SK-N-DZ (cell line): ENCODE measurements around the gene EXOG.

Experiments used
- DNase-seq: peaks from one replicate; pipeline ENCODE4 v3.0.0-alpha.2; 2015; ENCODE audit warnings: low spot score

Gene EXOG

DNA sequence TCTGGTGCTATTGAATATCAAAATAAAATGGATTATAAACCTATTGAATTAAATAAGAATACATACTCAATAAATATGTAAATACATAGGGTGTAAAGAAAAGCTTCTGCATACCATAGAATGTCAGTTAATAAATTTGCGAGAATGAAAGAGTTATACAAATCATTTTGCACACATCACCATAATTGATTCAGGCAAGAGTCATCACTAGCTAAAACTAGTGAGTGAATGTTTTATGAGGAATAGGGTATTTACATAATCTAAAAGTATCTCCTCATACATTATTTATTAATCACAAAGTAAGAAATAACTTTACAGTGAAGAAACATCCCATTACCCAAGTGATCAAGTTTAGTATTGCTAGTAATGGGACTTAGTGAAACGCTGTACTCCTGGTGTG lies 13.6 kb downstream of the EXOG start:
- DNase-seq = no peak

DNA sequence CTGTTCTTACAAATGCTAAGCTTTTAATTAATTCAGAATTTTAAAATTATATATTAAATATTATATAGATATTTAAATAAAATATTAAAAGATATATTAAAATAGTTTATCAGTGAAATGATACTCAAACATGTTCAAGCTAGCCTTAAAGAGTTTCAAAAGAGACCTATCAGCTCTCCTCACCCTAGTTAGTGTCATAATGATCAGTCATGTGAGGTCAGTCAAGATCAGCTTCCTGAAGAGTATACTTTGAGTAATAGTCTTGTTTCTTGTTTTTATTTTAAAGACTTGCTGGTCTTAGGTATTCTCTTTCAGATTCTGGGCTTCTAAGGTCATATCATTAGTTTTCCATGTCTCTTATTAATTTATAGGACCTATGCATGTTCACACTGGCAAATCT lies 14.5 kb downstream of the EXOG start:
- DNase-seq = no peak

DNA sequence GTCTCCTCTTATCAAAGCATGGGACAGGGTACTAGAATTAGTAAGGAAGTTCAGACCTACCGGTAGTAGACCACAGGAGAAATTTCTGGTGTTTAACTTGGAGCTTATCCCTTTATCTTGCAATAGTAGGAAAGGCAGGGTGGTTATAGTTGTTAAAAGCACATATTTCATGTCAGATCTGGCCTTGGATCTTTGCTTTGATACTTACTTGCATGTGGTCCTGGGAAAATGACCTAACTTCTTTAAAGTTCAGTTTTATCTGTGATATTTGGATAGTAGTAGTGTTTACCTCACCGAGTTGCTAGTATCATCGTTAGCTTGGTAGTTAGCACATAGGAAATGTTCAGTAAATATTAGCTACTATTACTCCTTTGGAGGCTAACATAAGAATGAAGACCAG lies 15.4 kb downstream of the EXOG start:
- no peak for DNase-seq

DNA sequence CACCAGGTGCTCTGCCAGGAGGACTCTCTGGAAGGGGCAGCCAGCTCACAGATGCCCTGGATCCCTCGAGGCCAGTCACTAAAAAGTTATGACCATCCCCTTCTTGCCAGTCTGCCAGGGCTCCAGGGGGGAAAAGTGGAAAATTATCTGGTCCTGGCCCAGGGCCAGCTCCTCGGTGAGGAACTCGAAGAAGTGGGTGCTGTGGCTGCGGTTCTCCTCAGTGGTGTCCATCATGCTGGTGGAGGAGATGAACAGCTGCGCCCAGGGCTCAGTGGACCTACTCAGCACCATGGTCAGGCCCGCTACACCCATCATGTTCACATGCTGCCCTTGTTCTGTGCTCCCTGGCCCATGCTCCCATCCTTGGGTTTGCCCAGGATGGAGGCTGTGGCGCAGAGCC lies 19.2 kb downstream of the EXOG start:
- DNase-seq = no peak

DNA sequence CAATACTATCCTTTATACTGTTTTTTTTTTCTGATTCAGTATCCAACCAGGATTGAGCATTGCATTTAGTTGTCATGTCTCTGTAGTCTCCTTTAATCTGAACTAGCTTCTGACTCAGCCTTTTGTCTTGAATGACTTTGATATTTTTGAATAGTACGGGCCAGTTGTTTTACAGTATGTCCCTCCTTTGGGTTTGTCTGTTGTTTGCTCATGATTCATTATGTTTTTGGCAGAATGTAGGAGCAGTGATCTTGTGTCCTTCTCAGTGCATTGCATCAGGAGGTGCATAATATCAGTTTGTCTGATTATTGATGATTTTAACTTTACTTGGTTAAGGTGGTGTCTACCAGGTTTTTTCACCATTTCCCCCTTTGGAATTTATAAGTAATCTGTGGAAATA lies 20.5 kb downstream of the EXOG start:
- DNase-seq = no peak

DNA sequence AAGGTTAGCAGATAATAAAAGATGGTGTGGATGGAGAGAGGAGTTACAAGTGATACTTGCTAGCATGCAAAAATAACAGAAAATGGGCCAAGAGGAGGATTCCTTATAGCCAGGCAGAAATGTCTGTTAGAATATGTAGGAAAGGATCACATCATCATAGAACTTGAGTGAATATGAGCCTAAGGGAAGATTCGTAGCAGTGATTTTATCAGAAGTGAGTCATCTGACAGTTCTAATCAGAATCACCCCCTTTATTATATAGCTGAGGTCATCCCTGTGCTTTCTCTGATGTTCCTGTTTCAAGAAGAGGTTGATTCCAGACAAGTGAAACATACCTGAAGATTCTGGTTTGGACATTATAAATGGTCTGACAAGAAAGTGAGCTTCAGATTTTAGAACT lies 22.9 kb downstream of the EXOG start:
- no peak for DNase-seq

DNA sequence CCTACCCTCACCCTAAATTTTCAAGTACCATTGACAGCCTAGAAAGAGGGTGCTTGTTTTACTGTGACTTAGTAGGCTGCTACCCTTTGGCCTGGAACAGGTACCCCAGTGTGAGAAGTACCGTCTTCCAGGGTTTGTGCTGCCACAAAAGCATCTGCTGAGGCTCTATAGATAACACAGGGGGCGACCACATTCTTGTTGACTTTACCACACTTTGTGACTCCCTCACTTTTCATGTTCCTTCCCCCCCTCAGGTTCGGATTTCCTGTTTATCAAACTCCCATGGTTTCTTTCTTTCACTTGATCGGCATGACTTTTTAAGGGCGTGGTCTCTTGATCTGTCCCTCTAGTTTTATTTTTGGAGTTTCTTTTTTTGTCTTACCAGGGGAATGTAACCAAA lies 23.5 kb downstream of the EXOG start:
- DNase-seq = no peak

DNA sequence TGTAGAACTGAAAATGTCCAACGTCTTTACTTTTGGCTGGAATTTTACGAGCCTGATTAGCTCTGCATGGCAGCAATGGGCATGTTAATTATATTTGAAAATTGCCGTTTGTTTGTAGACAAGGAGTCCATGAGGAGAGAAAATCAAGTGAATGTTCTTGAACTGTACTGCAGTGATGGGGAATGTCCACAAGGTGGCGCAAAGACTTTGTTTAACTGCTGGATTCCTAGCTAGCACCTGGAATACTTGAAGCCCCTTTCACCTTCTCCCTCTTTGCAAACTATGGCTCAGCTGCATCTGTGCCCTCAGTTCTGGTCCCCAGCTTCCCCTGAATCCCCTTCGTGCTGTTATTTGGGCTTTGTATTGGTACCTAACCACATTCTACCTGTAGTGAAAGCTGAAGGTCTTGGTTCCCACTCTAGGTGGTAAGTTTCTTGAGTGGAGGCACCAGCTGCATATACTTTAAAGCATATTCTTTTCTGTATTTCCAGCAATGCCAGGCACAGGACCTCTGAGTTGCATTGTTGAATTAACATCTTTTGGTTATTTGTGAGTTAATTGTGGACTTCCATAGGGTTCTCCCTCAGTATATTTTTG lies 25.3 kb downstream of the EXOG start:
- DNase-seq = peak; percentile 75

DNA sequence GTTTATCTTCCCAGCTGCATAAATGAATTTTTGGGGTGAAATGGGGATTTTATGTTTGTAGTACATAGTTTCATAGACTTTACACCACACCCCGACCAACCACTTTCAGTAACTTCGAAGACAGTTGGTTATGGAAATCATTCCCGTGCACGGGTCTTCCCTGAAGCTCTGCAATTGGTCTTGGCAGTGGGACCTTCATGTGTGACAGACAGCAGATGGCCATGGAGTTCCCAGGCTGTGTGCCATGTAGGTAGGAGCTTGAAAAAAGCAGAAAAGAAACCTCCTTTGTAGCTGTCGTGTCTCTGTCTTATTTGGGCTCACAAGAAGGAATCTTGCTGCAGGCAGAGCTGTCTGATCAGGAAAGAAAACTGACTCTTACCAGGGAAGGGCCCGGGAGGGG lies 25.9 kb downstream of the EXOG start:
- DNase-seq = no peak

DNA sequence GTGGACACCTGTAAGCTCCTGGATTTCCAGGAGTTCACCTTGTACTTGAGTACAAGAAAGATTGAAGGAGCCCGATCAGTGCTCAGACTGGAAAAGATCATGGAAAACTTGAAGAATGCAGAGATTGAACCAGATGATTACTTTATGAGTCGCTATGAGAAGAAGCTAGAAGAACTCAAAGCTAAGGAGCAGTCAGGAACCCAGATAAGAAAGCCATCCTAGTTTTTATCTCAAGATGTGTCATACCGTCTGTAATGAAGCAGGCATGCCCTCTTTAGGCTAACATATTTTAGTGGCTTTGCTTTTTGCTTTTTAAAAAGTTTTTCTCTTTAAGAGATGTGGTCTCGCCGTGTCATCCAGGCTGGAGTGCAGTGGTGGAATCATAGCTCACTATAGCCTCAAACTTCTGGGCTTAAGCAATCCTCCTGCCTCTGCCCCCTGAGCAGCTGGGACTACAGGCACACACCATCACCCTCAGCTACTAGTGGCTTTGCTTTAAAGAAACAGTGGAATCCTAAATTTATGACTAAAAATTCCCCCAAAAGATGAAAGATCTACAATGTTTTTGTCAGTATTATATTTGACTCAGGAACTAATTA lies 28.1 kb downstream of the EXOG start:
- no peak for DNase-seq

DNA sequence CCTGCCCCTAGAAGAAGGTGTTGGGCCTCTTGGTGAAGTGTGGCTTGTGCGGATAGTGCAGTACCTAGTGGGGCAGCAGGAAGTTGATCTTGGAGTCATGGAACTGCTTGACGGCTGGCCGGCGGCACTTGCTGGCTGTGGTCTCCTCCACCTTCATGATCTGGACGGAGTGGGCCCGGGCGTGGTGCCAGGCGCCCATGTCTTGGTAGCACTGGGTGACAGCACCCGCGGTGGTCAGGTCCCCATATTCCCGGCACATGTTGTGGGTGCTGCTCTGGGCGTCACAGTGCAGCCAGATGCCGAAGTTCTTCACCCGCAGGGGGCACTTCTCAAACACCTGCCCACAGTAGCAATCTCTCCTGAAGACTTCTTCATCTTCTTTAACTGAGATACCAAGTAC lies 30.7 kb downstream of the EXOG start:
- no peak for DNase-seq

DNA sequence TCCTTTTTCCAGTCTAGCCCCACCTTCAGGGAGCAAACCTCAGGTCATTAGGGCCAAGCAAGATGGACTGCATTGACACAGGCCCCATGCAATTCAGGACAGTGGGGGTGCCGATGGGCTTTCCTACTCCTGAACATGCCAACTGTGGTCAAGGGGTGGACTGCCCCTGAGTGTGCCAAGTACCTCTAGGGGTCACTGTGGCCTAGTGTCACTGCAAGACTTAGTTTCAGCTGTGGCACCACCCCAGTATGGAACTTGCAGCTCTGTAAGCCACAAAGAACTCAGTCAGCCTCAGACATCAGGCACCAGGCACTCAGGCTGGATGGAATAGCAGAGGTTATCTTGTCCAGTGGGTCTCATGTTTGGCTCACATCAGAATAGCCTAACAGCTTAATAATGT lies 32.3 kb downstream of the EXOG start:
- DNase-seq = peak; percentile 28

DNA sequence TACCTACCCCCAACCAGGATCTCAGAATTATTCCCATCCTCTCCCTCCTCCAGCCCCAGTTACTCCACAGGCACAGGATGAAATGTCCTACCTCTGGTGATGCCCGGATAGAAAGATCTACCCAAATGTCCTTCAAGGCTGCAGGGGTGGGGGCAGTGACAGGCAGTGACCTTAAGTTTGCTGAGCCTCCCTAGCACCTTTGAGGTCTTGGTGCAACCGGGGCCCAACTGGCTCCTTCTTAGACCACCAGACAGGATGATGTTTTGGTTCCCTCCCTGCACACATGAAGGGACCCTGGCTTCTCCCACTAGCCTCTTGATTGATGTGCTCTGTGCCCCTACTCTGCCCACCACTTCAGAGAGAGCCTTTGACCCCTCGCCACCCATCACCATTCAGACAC lies 36.4 kb downstream of the EXOG start:
- no peak for DNase-seq

DNA sequence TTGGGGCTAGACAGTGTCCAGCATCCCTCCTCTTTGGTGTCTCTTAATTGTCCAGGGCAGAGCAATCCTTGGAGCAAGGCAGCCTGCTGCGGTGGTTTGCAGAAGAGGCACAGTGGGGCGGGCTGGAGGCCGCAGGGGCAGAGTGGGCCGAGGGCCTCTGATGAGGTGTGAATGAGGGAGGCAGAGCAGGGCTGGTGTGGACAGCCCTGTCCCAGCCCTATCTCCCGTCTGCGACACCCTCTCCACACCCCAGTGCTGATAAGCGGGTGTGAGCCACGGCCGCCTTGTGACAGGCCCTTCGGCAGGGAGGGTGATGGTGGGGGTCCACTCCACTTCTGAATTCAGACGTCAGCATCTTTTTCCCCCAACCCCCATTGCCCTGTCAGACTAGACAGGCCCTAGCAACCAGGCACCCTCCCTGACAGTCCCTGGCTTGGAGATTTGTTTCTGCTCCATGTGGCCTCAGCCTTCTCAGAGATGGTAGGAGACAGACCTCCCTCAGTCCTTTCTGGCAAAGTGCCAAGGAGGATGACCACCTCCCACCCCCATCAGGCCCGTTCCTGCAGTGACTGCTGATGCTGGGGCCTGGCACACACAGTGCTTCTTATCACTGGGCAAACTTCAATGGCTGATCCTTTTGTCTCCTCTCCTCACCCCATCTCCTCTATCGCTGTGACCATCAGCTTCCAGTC lies 37.3 kb downstream of the EXOG start:
- DNase-seq = peak; percentile 17

DNA sequence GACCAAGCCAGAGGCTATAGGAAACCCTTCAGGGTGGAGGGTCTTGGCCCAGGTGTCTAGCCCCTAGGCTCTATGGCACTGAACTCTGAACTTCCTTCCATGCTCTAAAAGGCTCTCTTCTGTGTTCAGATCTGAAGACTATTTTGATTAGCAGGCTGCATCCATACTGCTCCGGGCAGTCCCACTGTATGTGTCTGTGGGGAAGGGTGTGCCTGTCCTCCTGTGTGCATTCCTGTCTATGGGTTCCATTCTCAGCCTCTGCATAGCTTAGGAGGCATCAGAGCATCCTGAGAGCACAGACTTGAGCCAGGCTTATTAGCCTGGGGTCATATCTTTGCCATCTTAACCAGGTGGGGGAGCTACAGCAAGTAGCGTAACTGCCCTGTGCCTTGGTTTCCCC lies 38.0 kb downstream of the EXOG start:
- DNase-seq = no peak

DNA sequence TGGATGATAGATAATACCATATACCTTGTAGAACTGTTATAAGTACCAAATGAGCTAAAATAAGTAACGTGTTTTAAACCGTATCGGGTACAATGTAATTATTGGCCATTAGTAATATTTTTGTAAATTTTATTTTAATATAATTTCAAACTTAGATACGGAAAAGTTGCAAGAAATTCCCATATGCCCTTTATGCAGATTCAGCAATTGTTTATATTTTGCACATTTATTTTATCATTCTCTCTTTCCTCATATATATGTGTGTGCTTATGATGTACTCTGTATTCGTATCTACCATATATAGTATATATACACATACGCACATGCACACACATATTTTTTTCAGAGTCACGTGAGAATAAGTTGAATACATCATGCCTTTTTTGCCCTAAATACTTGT lies 38.5 kb downstream of the EXOG start:
- DNase-seq = no peak

DNA sequence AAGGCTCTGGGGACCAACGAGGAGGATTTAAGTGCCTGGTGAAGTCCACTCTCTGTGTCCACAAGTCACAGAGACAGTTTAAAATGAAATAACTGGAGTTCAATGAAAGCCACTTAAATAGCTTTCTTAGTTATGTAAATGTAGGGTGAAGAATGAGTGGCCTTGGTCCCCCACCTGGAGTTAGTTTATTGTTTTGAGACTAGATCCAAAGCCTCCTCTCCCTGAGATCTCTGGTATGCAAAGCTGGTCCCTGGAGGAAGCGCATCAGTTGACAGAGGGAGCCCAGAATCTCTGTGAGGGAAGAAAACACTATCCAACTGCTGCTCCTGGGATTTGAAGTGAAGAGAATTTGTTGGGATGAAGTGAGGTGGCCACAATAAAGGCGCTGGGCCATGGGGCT lies 40.5 kb downstream of the EXOG start:
- DNase-seq = no peak

DNA sequence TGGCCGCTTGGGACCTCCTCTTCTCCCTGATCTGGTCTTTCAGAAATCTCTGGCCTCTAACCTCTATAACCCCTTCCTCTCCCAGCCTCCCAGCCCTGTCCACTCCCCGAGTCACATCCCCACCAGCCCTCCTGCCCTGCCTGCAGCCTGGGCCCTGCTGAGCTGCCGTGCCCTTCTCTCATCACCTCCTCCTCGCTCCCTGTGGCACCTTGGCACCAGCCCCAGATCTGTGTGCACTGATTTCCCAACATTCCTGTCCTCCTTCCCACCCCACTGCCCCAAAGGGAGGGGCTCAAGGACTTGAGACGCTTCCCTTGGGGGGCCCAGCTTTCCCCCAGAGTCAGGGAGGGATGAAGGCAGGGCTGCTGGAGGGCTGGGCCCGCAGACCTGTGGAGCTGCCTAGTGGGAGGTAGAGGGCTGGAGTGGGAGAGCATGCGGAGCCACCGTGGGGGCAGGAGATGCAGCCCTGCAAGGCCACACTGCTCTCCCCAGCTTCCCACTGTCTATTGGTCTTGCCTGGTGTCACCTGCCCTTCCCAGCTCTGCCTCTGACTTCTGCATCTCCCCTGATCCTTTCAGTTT lies 42.7 kb downstream of the EXOG start:
- DNase-seq = no peak

DNA sequence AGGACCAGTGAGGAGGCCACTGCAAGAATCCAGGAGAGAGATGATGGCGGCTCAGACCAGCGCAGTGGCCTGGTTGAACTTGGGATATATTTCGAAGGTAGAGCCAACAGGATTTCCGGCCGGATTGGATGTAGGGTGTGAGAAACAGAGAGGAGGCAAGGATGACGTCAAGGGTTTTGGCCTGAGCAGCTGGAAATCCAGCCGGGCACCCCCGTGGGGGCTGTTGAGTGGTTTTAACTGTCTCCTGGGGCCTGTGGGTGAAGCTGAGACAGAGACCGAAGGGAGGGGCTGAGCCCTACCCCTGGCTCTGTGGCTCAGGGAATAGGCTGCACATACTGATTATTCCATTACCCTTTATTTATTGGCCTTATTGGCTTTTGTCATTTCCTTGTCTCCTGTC lies 45.7 kb downstream of the EXOG start:
- DNase-seq = no peak

DNA sequence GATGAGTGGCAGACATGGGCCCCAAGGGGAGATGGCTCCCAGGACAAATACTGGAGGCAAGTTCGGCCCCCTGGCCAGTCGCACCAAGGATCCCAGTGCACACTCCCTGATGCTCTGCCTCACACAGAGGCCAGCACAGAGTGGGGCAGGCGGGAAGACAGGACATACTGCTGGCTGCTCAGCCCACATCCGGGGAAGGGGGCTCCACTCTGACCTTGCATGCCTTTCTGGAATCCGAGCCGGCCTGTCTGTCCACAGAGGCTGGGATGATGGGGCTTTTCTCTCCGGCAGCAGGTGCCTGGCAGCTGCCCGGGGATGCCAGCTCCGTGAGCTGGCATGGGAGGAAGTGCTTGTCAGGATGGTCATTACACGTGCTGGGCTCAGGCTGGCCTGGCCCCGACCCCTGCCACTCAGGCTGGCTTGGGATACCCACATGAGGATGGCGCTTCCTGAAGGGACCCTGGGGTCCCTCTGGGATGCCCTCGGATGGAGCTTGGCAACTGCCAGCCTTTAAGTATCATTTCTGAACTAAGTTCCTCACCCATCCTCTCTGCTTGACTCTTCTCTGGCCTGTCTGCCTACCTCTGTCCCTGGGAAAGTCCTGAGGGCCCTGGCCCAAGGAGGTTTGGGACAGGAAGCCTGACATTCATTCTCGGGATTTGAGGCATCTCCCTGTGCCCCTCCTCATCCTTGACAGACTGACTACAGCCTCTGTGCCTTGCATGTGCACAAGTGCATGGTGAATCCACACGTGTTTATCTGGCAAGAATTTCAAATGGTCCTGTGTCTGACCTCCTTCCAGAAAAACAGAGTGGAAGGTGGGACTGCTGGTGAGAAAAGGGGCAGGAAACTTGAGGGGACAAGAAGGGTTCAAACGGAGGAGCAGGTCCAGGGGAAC lies 46.5 kb downstream of the EXOG start:
- no peak for DNase-seq

DNA sequence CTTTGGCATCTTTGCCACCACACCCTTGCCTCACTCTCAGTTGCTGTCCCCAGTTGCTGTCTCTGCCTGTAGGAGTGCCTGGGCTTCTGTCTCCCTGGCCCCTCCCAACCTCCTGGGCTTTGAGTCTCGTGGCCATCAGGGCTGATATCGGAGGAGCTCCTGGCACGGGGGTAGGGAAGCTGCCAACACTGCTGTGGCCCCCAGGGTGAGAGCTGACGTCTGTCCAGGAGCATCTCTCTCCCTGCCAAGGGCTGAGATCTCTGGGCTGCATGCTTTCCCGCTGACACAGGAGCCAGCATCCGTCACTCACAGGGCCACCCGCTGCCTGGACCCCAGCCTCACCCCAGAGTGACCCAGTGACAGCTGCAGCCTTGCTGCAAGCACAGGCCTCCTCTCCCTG lies 47.4 kb downstream of the EXOG start:
- no peak for DNase-seq

DNA sequence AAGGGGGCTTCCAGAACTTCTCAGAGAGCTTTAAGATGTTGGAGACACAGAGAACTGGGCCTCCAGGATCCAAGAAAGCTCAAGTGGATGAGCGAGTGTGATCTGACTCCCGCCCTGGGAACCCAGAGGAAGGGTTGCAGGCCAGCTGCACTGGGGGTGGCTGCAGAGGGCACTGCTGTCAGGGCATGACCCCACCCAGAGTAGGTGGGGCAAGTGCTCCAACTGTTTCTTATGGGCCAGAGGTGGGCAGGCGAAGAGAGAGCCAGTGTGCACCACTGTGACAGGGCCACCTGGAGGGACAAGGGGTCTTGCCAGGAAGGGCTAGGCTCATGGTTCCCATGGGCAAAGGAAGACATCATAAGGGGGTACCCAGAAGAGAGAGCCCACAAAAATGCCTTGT lies 48.8 kb downstream of the EXOG start:
- DNase-seq = no peak
